ENCODE results near the gene NDUFS8. TPM values are rescaled to one million over a fixed set of nuclear protein-coding genes. Genes with fewer than 3 reads are reported as not detected.
A peak's percentile ranks its signal among the peaks of the same experiment; 100 is the strongest.

NDUFS8 gene
- total and polyA plus RNA-seq, 5 experiments from 2014 or later = 81.5 to 203 (median 184) TPM

- ATAC-seq (no peak), DNase-seq (no peak)
- Mint-ChIP-seq H3K27ac (peak overlapping the region; percentile 66 to 95 (median 88)), H3K27me3 (no peaks in the 10 kb centered on the region), H3K36me3 (peaks cover 0 to 14% (median 0%) of the 10 kb centered on the region in 3 donors), H3K4me3 (peak overlapping the region; percentile 42 to 72 (median 57)), H3K9me3 (no peaks in the 10 kb centered on the region), H3K4me1 (peaks cover 15 to 43% (median 41%) of the 10 kb centered on the region in 4 donors)
- POLR2A ChIA-PET = interaction anchor here (0.5 to 2.6 kb wide), 4 partner anchors 11 to 294 kb away, joined by 3 to 8 read pairs (median 3); no protein-coding TSS in a partner anchor
These were observed 7.1 kb downstream of the NDUFS8 start for GRCh38 chr11:68037411-68038225.

GRCh38 chr11:68038226-68038717, 7.8 kb downstream of the NDUFS8 start:
- Mint-ChIP-seq H3K27me3 (no peaks in the 10 kb centered on the region), H3K27ac (peak overlapping the region in 6 of 10 donors; percentile 2 to 93 (median 32)), H3K36me3 (peaks cover 0 to 14% (median 0%) of the 10 kb centered on the region in 3 donors), H3K9me3 (no peaks in the 10 kb centered on the region), H3K4me1 (peaks cover 15 to 43% (median 41%) of the 10 kb centered on the region in 4 donors), H3K4me3 (peak overlapping the region in 7 of 10 donors; percentile 10 to 91 (median 87))
- ATAC-seq (no peak), DNase-seq (no peak)
- POLR2A ChIA-PET = interaction anchor here (0.5 to 3.5 kb wide), 7 partner anchors 8 to 293 kb away, joined by 3 to 23 read pairs (median 4); partner anchors contain the start of gene NDUFS8

GRCh38 chr11:68038718-68039525, 8.4 kb downstream of the NDUFS8 start, which contains the start of gene TCIRG1:
TSS of gene TCIRG1 (plus strand) at chr11:68039025. CDS start at chr11:68041272, 2,247 bp downstream.
- Mint-ChIP-seq H3K27ac (peak within 1 kb of the TSS; percentile 91 to 97 (median 94)), H3K4me3 (peak within 1 kb of the TSS; percentile 80 to 96 (median 90)), H3K4me1 (peaks cover 15 to 40% (median 38%) of the 10 kb centered on the region in 4 donors), H3K27me3 (no peaks in the 10 kb centered on the region), H3K36me3 (peaks cover 0 to 12% (median 0%) of the 10 kb centered on the region in 3 donors), H3K9me3 (no peaks in the 10 kb centered on the region)
- DNase-seq = peak in 8 of 10 donors; percentile 30 to 58 (median 44)
- peak; percentile 59 to 72 for ATAC-seq
- POLR2A ChIA-PET = interaction anchor here (1.1 to 3.5 kb wide), 6 partner anchors 8 to 172 kb away, joined by 3 to 23 read pairs (median 6); partner anchors contain the start of gene NDUFS8

DNA sequence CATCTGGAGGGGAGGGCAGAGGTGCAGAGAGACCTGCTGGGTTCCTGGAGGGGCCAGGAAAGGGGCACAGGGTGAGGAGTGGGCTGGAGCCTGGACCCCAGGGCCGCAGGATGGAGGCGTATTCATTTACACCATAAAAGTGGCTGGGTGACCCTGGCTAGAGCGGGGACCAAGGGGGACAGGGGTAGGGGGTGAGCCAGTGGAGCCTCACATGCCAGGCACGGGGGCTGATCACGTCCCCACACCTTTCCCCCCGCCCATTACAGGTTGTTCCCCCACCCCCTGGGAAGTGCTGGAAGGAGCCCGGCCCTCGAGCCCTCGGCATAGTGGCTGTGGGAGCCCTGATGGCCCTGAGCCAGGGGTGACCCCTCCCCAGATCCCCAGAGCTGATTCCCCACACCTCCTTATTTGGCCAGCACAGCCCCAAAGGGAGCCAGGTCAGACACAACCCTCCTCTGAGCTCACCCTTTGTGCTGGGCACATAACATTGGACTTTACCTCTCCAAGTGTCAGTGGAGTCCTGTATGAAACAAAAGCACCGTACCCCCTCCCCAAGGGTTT, 9.1 kb downstream of the NDUFS8 start:
- Mint-ChIP-seq H3K4me3 (peak overlapping the region; percentile 80 to 96 (median 90)), H3K4me1 (peaks cover 15 to 40% (median 38%) of the 10 kb centered on the region in 4 donors), H3K27me3 (no peaks in the 10 kb centered on the region), H3K9me3 (no peaks in the 10 kb centered on the region), H3K27ac (peak overlapping the region; percentile 91 to 97 (median 94)), H3K36me3 (peaks cover 0 to 7% (median 0%) of the 10 kb centered on the region in 3 donors)
- DNase-seq (peak in 1 of 10 donors; percentile 61), ATAC-seq (peak in 1 of 2 donors; percentile 4)
- POLR2A ChIA-PET = interaction anchor here (0.6 to 3.5 kb wide), 7 partner anchors 7 to 172 kb away, joined by 3 to 23 read pairs (median 4); partner anchors contain the start of gene NDUFS8

DNA sequence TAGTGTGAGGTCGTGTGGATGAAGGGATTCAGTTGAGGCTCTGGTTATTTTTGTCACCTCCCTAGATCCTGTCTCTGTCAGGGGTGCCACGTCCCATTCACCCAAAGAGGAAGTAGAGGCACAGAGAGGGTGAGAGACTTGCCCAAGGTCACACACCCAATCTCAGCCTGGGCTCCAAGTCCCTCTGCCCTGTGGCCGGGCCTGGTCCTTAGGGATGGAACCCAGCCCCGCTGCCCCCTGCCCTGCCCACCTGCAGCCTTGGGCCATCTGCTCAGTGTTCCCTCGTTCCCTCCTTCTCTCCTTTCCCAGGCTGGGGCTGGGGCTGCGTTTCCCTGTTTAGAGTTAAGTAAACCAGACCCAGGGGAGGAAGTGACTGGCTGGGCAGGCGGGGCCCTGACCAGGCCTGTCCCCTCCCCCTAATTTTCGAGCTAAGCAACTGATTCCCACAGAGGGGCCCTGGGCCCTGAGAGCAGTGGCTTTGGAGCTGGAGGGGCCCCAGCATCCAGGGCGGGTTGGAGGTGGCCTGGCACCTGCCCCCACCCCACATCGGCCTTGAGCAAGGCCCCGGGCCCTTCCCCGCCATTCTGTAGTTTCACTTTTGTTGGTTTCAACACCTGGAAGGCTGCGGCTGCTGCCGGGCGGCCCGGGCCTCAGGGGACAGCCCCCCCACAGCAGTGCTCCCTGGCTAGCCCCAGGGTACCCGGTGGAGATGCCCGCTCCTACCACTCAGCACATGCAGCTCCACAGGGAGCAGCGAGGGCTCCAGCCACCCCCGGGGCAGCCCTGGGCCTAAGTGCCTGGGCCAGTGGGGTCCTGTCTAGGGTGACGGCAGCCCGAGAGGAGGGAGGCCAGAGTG, 9.8 kb downstream of the NDUFS8 start:
- Mint-ChIP-seq H3K36me3 (peaks cover 0 to 9% (median 0%) of the 10 kb centered on the region in 3 donors), H3K27me3 (no peaks in the 10 kb centered on the region), H3K27ac (peak overlapping the region; percentile 91 to 97 (median 94)), H3K9me3 (no peaks in the 10 kb centered on the region), H3K4me1 (peaks cover 15 to 39% (median 38%) of the 10 kb centered on the region in 4 donors), H3K4me3 (peak overlapping the region; percentile 80 to 96 (median 90))
- DNase-seq (peak in 9 of 10 donors; percentile 22 to 69 (median 43)), ATAC-seq (peak; percentile 52 to 61)
- POLR2A ChIA-PET = interaction anchor here (0.6 to 3.5 kb wide), 4 partner anchors 8 to 80 kb away, joined by 3 to 23 read pairs (median 6); partner anchors contain the start of gene NDUFS8

DNA sequence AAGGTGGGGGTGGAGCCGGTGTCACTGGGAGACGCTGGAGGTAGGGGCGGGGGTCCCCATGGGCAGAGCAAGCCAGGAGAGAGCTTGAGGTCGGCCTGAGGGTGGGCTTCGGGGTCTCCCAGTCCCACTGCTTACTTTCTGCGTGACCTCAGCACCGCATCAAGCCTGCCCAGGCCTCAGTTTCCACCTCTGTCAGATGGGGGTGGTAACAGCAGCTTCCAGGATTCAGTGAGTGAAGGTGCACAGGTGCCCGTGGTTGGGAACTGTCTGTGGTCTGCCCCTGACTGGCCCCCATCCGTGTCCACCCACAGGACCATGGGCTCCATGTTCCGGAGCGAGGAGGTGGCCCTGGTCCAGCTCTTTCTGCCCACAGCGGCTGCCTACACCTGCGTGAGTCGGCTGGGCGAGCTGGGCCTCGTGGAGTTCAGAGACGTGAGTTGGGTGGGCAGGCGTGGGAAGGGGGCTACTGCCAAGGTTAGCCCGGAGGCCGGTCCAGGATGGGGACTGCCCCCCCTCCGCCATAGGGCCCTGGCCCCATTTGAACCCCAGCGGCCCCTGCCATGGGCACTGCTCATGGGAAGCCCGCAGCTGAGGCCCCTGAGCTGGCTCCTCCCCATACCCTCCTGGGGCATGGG, 10.6 kb downstream of the NDUFS8 start:
- DNase-seq (peak in 1 of 10 donors; percentile 63), ATAC-seq (no peak)
- no peaks in the 10 kb centered on the region for H3K27me3 Mint-ChIP-seq
- POLR2A ChIA-PET = interaction anchor here (2.1 to 3.5 kb wide), 2 partner anchors 10 to 14 kb away, joined by 7 to 23 read pairs; partner anchors contain the start of gene NDUFS8
- peak overlapping the region in 9 of 10 donors; percentile 80 to 96 (median 90) for H3K4me3 Mint-ChIP-seq
- H3K9me3 Mint-ChIP-seq = no peaks in the 10 kb centered on the region
- peak overlapping the region; percentile 92 to 97 (median 94) for H3K27ac Mint-ChIP-seq
- H3K36me3 Mint-ChIP-seq = peaks cover 0 to 11% (median 0%) of the 10 kb centered on the region in 3 donors
- H3K4me1 Mint-ChIP-seq = peaks cover 15 to 39% (median 35%) of the 10 kb centered on the region in 4 donors

GRCh38 chr11:68041617-68042218, 11.2 kb downstream of the NDUFS8 start:
- Mint-ChIP-seq H3K36me3 (peaks cover 0 to 17% (median 0%) of the 10 kb centered on the region in 3 donors), H3K4me1 (peaks cover 14 to 37% (median 31%) of the 10 kb centered on the region in 4 donors), H3K27me3 (no peaks in the 10 kb centered on the region), H3K4me3 (peak overlapping the region in 8 of 10 donors; percentile 4 to 78 (median 52)), H3K27ac (peak overlapping the region in 8 of 10 donors; percentile 36 to 94 (median 90)), H3K9me3 (no peaks in the 10 kb centered on the region)
- DNase-seq = peak in 1 of 10 donors; percentile 57
- no peak for ATAC-seq
- POLR2A ChIA-PET = interaction anchor here (3.5 kb wide), 1 partner anchor 11 kb away, joined by 23 read pairs; the partner anchor contains the start of gene NDUFS8

- peaks cover 9 to 29% (median 24%) of the 10 kb centered on the region in 4 donors for H3K4me1 Mint-ChIP-seq
- POLR2A ChIA-PET = interaction anchor here (0.6 kb wide), 1 partner anchor 162 kb away, joined by 9 read pairs; no protein-coding TSS in a partner anchor
- no peak for ATAC-seq
- DNase-seq = peak in 1 of 10 donors; percentile 35
- peak overlapping the region in 3 of 10 donors; percentile 18 to 49 (median 25) for H3K27ac Mint-ChIP-seq
- no peaks in the 10 kb centered on the region for H3K27me3 Mint-ChIP-seq
- peaks cover 0 to 17% (median 0%) of the 10 kb centered on the region in 3 donors for H3K36me3 Mint-ChIP-seq
- H3K9me3 Mint-ChIP-seq = no peaks in the 10 kb centered on the region
- H3K4me3 Mint-ChIP-seq = peak overlapping the region in 2 of 10 donors; percentile 10 to 14
These were observed 11.9 kb downstream of the NDUFS8 start for GRCh38 chr11:68042219-68043028.

GRCh38 chr11:68043029-68043348, 12.5 kb downstream of the NDUFS8 start:
- ATAC-seq (no peak), DNase-seq (peak in 1 of 10 donors; percentile 58)
- peaks cover 0 to 17% (median 0%) of the 10 kb centered on the region in 3 donors for H3K36me3 Mint-ChIP-seq
- H3K27me3 Mint-ChIP-seq = no peaks in the 10 kb centered on the region
- no peaks in the 10 kb centered on the region for H3K9me3 Mint-ChIP-seq
- no peak overlapping the region for H3K27ac Mint-ChIP-seq
- peaks cover 9 to 25% (median 19%) of the 10 kb centered on the region in 4 donors for H3K4me1 Mint-ChIP-seq
- POLR2A ChIA-PET = interaction anchor here (0.6 kb wide), 1 partner anchor 161 kb away, joined by 9 read pairs; no protein-coding TSS in a partner anchor
- H3K4me3 Mint-ChIP-seq = no peak overlapping the region
